ENCODE measurements around the gene SLC30A5.
"Not testable (repeated sequence)": the region's sequence is repeated elsewhere in the genome, so short reads cannot be mapped to it uniquely, and the experiment has no call there.

The SLC30A5 gene

GRCh38 chr5:69105996-69106906 is 12.4 kb downstream of the SLC30A5 start:
- no peak for DNase-seq

- DNase-seq, result not testable (repeated sequence)
Observed at GRCh38 chr5:69108367-69108766, 14.6 kb downstream of the SLC30A5 start.

- no peak for DNase-seq
Observed at GRCh38 chr5:69113851-69114250, 20.0 kb downstream of the SLC30A5 start.

GRCh38 chr5:69115526-69115925 is 21.7 kb downstream of the SLC30A5 start:
- DNase-seq, result no peak

- no peak for DNase-seq
Observed at GRCh38 chr5:69129413-69129812, 35.6 kb downstream of the SLC30A5 start.

GRCh38 chr5:69130241-69130640 is 36.4 kb downstream of the SLC30A5 start:
- no peak for DNase-seq

- DNase-seq, result no peak
Observed at GRCh38 chr5:69131304-69131703, 37.5 kb downstream of the SLC30A5 start.

GRCh38 chr5:69134126-69134525 is 40.3 kb downstream of the SLC30A5 start:
- no peak for DNase-seq

GRCh38 chr5:69136293-69136692 is 42.5 kb downstream of the SLC30A5 start:
- DNase-seq, result no peak

- not testable (repeated sequence) for DNase-seq
Observed at GRCh38 chr5:69137208-69137607, 43.4 kb downstream of the SLC30A5 start.

- DNase-seq, result no peak
Observed at GRCh38 chr5:69137807-69138206, 44.0 kb downstream of the SLC30A5 start.

- no peak for DNase-seq
Observed at GRCh38 chr5:69138766-69139165, 45.0 kb downstream of the SLC30A5 start.

- DNase-seq, result not testable (repeated sequence)
Observed at GRCh38 chr5:69140239-69140638, 46.4 kb downstream of the SLC30A5 start.

GRCh38 chr5:69140827-69141226 is 47.0 kb downstream of the SLC30A5 start:
- DNase-seq, result no peak

GRCh38 chr5:69148576-69148975 is 54.8 kb downstream of the SLC30A5 start:
- not testable (repeated sequence) for DNase-seq

- DNase-seq, result no peak
Observed at GRCh38 chr5:69148981-69149675, 55.3 kb downstream of the SLC30A5 start.

GRCh38 chr5:69149676-69150010 is 55.8 kb downstream of the SLC30A5 start:
- no peak for DNase-seq

GRCh38 chr5:69152731-69153130 is 58.9 kb downstream of the SLC30A5 start:
- no peak for DNase-seq

- DNase-seq, result no peak
Observed at GRCh38 chr5:69156456-69156855, 62.6 kb downstream of the SLC30A5 start.

- DNase-seq, result no peak
Observed at GRCh38 chr5:69158039-69158438, 64.2 kb downstream of the SLC30A5 start.

GRCh38 chr5:69160651-69161050 is 66.8 kb downstream of the SLC30A5 start:
- DNase-seq, result no peak

GRCh38 chr5:69166686-69167492 is 73.1 kb downstream of the SLC30A5 start, which contains the start of gene CCNB1:
TSS of gene CCNB1 (plus strand) at chr5:69167150. CDS start at chr5:69167263, 113 bp downstream.
- DNase-seq, result peak; percentile 94

- DNase-seq, result no peak
Observed at GRCh38 chr5:69167493-69167855, 73.7 kb downstream of the SLC30A5 start.

All from activated CD4-positive, alpha-beta T cell treated with anti-CD3 and anti-CD28 coated beads for 1 hour (primary cell).